OCI-LY1 (cell line): Measurements from ENCODE around the gene LCN6.

Experiments used
- H2AFZ ChIP-seq: fragments of 200-600 bp; sonication (generic), shearing (Covaris generic); 2 replicates; pipeline ENCODE4 v1.6.0; 2014; ENCODE audit warnings: antibody characterized with exemption, mild to moderate bottlenecking, low read length
- H3F3A ChIP-seq: fragments of 200-600 bp; sonication (generic), shearing (Covaris generic); 2 replicates; pipeline ENCODE4 v1.6.0; 2014; ENCODE audit warnings: mild to moderate bottlenecking, antibody characterized with exemption, low read length, moderate library complexity; ENCODE audit not compliant: insufficient read depth
- H3K27ac ChIP-seq: fragments of 200-600 bp; sonication (generic); 2 replicates; pipeline ENCODE4 v1.5.1; 2014; ENCODE audit warnings: low read length, mixed run types, mild to moderate bottlenecking, low read depth; ENCODE audit not compliant: poor library complexity, severe bottlenecking
- H3K27me3 ChIP-seq: fragments of 200-600 bp; sonication (generic); 2 replicates; pipeline ENCODE4 v1.6.0; 2014; ENCODE audit warnings: antibody characterized with exemption, mild to moderate bottlenecking, low read length, moderate library complexity; ENCODE audit not compliant: insufficient read depth
- H3K36me3 ChIP-seq: fragments of 200-600 bp; sonication (generic); 2 replicates; pipeline ENCODE4 v1.6.1; 2014; ENCODE audit warnings: mild to moderate bottlenecking, antibody characterized with exemption, low read length, moderate library complexity, mixed read lengths; ENCODE audit not compliant: insufficient read depth
- H3K4me1 ChIP-seq: fragments of 200-600 bp; sonication (generic); 2 replicates; pipeline ENCODE4 v1.5.1; 2014; ENCODE audit warnings: mild to moderate bottlenecking, low read length, moderate library complexity; ENCODE audit not compliant: insufficient read depth, severe bottlenecking
- H3K4me2 ChIP-seq: fragments of 200-600 bp; sonication (generic), shearing (Covaris generic); 2 replicates; pipeline ENCODE4 v1.6.1; 2014; ENCODE audit warnings: low read length
- H3K4me3 ChIP-seq: fragments of 200-600 bp; sonication (generic); 2 replicates; pipeline ENCODE4 v1.5.1; 2014; ENCODE audit warnings: low read length, low read depth, mild to moderate bottlenecking, mixed read lengths; ENCODE audit not compliant: poor library complexity, severe bottlenecking
- H3K79me2 ChIP-seq: fragments of 200-600 bp; shearing (Covaris generic); 2 replicates; pipeline ENCODE4 v1.6.1; 2016; ENCODE audit warnings: mixed run types, low read length, mixed read lengths; ENCODE audit not compliant: insufficient read depth
- H3K9ac ChIP-seq: fragments of 200-600 bp; sonication (generic), shearing (Covaris generic); 2 replicates; pipeline ENCODE4 v1.6.1; 2014; ENCODE audit warnings: mild to moderate bottlenecking, low read length, mixed read lengths
- H3K9me2 ChIP-seq: fragments of 200-600 bp; sonication (generic), shearing (Covaris generic); 2 replicates; pipeline ENCODE4 v1.6.1; 2014; ENCODE audit warnings: low read depth, mild to moderate bottlenecking, low read length, mixed read lengths
- H3K9me3 ChIP-seq: fragments of 200-600 bp; shearing (Covaris generic); 2 replicates; pipeline ENCODE4 v1.6.1; 2014; ENCODE audit warnings: low read length, mixed read lengths
- H4K20me1 ChIP-seq: fragments of 200-600 bp; sonication (generic), shearing (Covaris generic); 2 replicates; pipeline ENCODE4 v1.6.0; 2016; ENCODE audit warnings: mild to moderate bottlenecking, low read length; ENCODE audit not compliant: insufficient read depth
- CTCF ChIP-seq: fragments of 200-600 bp; sonication (generic), shearing (Covaris generic); IDR thresholded peaks from 2 replicates; pipeline ENCODE4 v1.5.1; 2017; ENCODE audit warnings: mild to moderate bottlenecking, antibody characterized with exemption, low read length, moderate library complexity, mixed read lengths
- EZH2 ChIP-seq: fragments of 200-600 bp; sonication (generic), shearing (Covaris generic); IDR thresholded peaks from 2 replicates; pipeline ENCODE4 v1.8.0; 2017; ENCODE audit warnings: borderline replicate concordance, mixed run types, mild to moderate bottlenecking, antibody characterized with exemption, low read length, moderate library complexity, mixed read lengths

Gene LCN6

GRCh38 chr9:136718345-136719194 lies 29.8 kb downstream of the LCN6 start:
- no peaks in the 10 kb centered on the region for H3K9me3 ChIP-seq
- H3K9me2 ChIP-seq: no peaks in the 10 kb centered on the region
- peaks cover 13% of the 10 kb centered on the region; the same call in 1 of the 2 replicates for H3K27me3 ChIP-seq
- no peak overlapping the region for H3K4me2 ChIP-seq
- TF ChIP-seq CTCF: no peak
- no peak for TF ChIP-seq EZH2
- H3K27ac ChIP-seq: no peak overlapping the region
- H3F3A ChIP-seq: no peaks in the 10 kb centered on the region
- no peak overlapping the region for H3K4me3 ChIP-seq
- H3K79me2 ChIP-seq: no peaks in the 10 kb centered on the region
- no peaks in the 10 kb centered on the region for H4K20me1 ChIP-seq
- H3K9ac ChIP-seq: no peak overlapping the region
- H2AFZ ChIP-seq: no peak overlapping the region
- H3K4me1 ChIP-seq: no peaks in the 10 kb centered on the region
- peaks cover 17% of the 10 kb centered on the region for H3K36me3 ChIP-seq

DNA sequence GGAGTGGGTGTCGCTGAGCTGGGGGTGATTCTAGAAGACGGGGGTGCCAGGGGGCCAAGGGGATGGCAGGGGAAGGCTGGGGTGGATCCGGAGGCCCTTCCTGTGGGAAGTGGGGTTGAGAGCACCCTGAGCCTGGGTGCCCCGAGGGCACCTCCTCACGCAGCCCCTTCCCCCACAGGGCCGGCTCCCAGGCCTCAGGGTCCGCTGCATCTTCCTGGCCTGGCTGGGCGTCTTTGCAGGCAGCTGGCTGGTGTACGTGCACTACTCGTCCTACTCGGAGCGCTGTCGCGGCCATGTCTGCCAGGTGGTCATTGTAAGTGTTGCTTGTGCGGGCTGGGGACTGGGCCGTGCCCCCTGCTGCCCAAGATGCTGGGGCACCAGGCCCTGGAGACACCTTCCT lies 30.9 kb downstream of the LCN6 start:
- H2AFZ ChIP-seq: no peak overlapping the region
- no peaks in the 10 kb centered on the region for H3K9me3 ChIP-seq
- H3K9me2 ChIP-seq: no peaks in the 10 kb centered on the region
- H3K36me3 ChIP-seq: peaks cover 5% of the 10 kb centered on the region
- no peaks in the 10 kb centered on the region for H3K79me2 ChIP-seq
- no peak overlapping the region for H3K9ac ChIP-seq
- no peaks in the 10 kb centered on the region for H4K20me1 ChIP-seq
- TF ChIP-seq EZH2: no peak
- TF ChIP-seq CTCF: no peak
- H3K4me1 ChIP-seq: no peaks in the 10 kb centered on the region
- H3K4me2 ChIP-seq: no peak overlapping the region
- no peaks in the 10 kb centered on the region for H3F3A ChIP-seq
- peaks cover 13% of the 10 kb centered on the region; the same call in 1 of the 2 replicates for H3K27me3 ChIP-seq
- H3K27ac ChIP-seq: no peak overlapping the region
- no peak overlapping the region for H3K4me3 ChIP-seq

DNA sequence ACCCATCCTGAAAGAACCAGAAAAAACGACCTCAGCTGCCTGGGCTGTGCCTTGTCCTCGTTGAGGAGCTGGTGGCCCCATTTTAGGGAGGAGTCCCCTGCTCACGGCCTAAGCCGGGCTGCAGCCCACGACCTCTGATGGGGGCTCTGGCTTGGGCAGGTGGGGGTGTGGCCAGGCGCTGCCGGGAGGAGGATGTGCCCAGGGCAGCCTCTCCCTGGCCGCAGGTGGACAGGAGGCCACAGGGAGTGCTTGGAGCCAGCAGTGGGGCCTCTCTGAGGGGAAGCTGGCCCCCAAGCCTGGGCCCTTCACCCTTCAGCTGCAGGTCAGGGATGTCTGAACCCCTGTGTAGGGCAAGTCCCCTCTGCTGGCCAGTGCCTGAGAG lies 33.4 kb downstream of the LCN6 start:
- no peak overlapping the region for H3K9ac ChIP-seq
- no peak overlapping the region for H3K27ac ChIP-seq

More for the DNA sequence above, 33.4 kb downstream of the LCN6 start:
- Histone ChIP-seq H3K79me2 (no peaks in the 10 kb centered on the region), H3K4me3 (no peak overlapping the region), H3F3A (no peaks in the 10 kb centered on the region), H3K27me3 (peaks cover 18% of the 10 kb centered on the region; the same call in 1 of the 2 replicates), H3K4me2 (no peak overlapping the region), H3K36me3 (no peaks in the 10 kb centered on the region), H3K9me3 (no peaks in the 10 kb centered on the region), H4K20me1 (no peaks in the 10 kb centered on the region), H3K9me2 (no peaks in the 10 kb centered on the region), H3K4me1 (no peaks in the 10 kb centered on the region), H2AFZ (no peak overlapping the region)
- TF ChIP-seq CTCF (no peak), EZH2 (no peak)
